Osteoblast (primary cell): ENCODE data around the gene OXNAD1. TPM values are rescaled to one million over a fixed set of nuclear protein-coding genes. Genes with fewer than 3 reads are reported as not detected.

ENCODE experiments used
- DNase-seq: peaks from one replicate; pipeline ENCODE4 v3.0.0; 2011; ENCODE audit warnings: low spot score, mixed read lengths; ENCODE audit not compliant: insufficient read length; ENCODE audit errors: missing footprints
- H2AFZ ChIP-seq: 2 replicates; pipeline ENCODE4 v1.6.0; 2011; ENCODE audit warnings: mild to moderate bottlenecking, low read length
- H3K27ac ChIP-seq: 2 replicates; pipeline ENCODE4 v1.5.1; 2011; ENCODE audit warnings: mild to moderate bottlenecking, low read depth, low read length, moderate library complexity
- H3K27me3 ChIP-seq: 2 replicates; pipeline ENCODE4 v1.6.0; 2012; ENCODE audit warnings: mild to moderate bottlenecking, control low read depth, inconsistent platforms, low read length, moderate library complexity; ENCODE audit not compliant: insufficient read depth
- H3K36me3 ChIP-seq: 2 replicates; pipeline ENCODE4 v1.5.1; 2011; ENCODE audit warnings: mild to moderate bottlenecking, low read length, control low read depth, moderate library complexity; ENCODE audit not compliant: insufficient read depth
- H3K4me1 ChIP-seq: 2 replicates; pipeline ENCODE4 v1.5.1; 2011; ENCODE audit warnings: mild to moderate bottlenecking, low read length, control low read depth, moderate library complexity; ENCODE audit not compliant: insufficient read depth
- H3K4me2 ChIP-seq: 2 replicates; pipeline ENCODE4 v1.6.0; 2011; ENCODE audit warnings: mild to moderate bottlenecking, low read length; ENCODE audit not compliant: insufficient read depth
- H3K4me3 ChIP-seq: fragments of 200-600 bp; sonication (generic); 3 replicates; pipeline ENCODE4 v1.5.1; 2012; ENCODE audit warnings: mild to moderate bottlenecking, low read length, inconsistent platforms; ENCODE audit not compliant: insufficient read depth
- H3K79me2 ChIP-seq: 2 replicates; pipeline ENCODE4 v1.6.0; 2012; ENCODE audit warnings: mild to moderate bottlenecking, low read length, control low read depth, inconsistent platforms; ENCODE audit not compliant: insufficient read depth
- H3K9me3 ChIP-seq: 2 replicates; pipeline ENCODE4 v1.5.1; 2011; ENCODE audit warnings: low read depth, low read length, control low read depth
- H4K20me1 ChIP-seq: 2 replicates; pipeline ENCODE4 v1.6.0; 2012; ENCODE audit warnings: mild to moderate bottlenecking, low read length, control low read depth; ENCODE audit not compliant: insufficient read depth
- CTCF ChIP-seq: IDR thresholded peaks from 2 replicates; pipeline ENCODE4 v1.5.1; 2011; ENCODE audit warnings: mild to moderate bottlenecking, low read depth, low read length, moderate library complexity; ENCODE audit errors: extremely low read depth
- total RNA-seq: library from RNA; depleted of rRNA; stranded (reverse); fragments of >200 nt; gene quantifications from 2 replicates; pipeline ENCODE4 v1.2.3, GENCODE V29; 2012

Gene OXNAD1
- 11.2 and 11.9 TPM in 2 replicates for total RNA-seq

DNA sequence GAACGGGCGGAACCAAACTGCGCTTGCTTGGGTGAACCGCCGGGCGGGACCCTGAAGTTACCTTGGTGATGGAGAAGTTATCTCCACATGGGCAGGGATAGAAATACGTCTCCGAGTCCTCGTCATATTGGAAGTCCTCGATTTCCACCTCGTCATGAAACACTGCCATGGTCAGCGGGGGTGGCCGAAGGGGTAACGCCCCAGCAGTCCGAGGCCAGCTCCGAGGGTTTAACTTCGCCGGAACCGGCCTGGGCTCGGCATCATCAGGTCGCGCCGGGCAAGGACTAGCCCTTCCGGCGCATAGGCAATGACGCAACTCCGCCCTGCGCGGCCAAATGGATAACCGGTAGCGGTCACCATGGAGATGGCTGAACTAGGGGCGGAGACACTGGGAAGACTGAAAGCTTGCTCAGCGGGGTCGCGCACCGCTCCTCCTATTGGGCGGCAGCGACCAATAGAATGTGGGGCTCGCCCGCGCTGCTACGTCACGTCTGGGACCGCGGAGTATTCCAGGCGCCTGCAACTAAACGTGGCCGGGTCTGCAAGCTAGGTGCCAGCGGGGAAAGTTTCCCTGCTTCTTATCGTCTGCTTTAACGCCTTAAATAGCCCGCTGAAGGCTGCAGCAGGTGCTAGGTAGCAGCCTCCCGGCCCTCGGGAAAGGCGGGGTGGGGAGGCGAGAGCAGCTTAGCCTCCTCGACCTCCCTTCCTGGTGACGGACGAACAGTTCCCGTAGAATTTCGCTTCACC is at the start of gene OXNAD1, which contains the start of gene DPH3:
OXNAD1 (plus strand) TSS at position 505 of the 747 bp plus-strand sequence. CDS start 5,741 bp downstream, outside the sequence.
DPH3 (minus strand) TSS at position 236 of the 747 bp plus-strand sequence; CDS start at position 169, 67 bp downstream.
- no peak for TF ChIP-seq CTCF
- Histone ChIP-seq H3K79me2 (peaks cover 76% of the 10 kb centered on the region), H3K36me3 (peaks cover 16% of the 10 kb centered on the region)

GRCh38 chr3:16216373-16216935 is 48.6 kb upstream of the OXNAD1 start:
- H3K27me3 ChIP-seq, result no peaks in the 10 kb centered on the region
- H3K4me3 ChIP-seq, result no peak overlapping the region
- H3K9me3 ChIP-seq, result no peaks in the 10 kb centered on the region
- H3K79me2 ChIP-seq, result no peaks in the 10 kb centered on the region
- no peak overlapping the region for H2AFZ ChIP-seq
- no peak overlapping the region for H3K4me2 ChIP-seq
- H3K27ac ChIP-seq, result no peak overlapping the region
- no peaks in the 10 kb centered on the region for H3K36me3 ChIP-seq
- H4K20me1 ChIP-seq, result no peaks in the 10 kb centered on the region
- DNase-seq, result no peak
- TF ChIP-seq CTCF, result no peak
- no peaks in the 10 kb centered on the region for H3K4me1 ChIP-seq

More for the DNA sequence above, at the start of gene OXNAD1, which contains the start of gene DPH3:
- Histone ChIP-seq H3K4me1 (peaks cover 29% of the 10 kb centered on the region), H3K27me3 (no peaks in the 10 kb centered on the region), H3K9me3 (no peaks in the 10 kb centered on the region), H4K20me1 (no peaks in the 10 kb centered on the region), H3K4me3 (peak within 1 kb of the TSS; percentile 98), H2AFZ (peak within 1 kb of the TSS; percentile 99), H3K27ac (peak within 1 kb of the TSS; percentile 98), H3K4me2 (peak within 1 kb of the TSS; percentile 99)
- DNase-seq, result peak; percentile 95

DNA sequence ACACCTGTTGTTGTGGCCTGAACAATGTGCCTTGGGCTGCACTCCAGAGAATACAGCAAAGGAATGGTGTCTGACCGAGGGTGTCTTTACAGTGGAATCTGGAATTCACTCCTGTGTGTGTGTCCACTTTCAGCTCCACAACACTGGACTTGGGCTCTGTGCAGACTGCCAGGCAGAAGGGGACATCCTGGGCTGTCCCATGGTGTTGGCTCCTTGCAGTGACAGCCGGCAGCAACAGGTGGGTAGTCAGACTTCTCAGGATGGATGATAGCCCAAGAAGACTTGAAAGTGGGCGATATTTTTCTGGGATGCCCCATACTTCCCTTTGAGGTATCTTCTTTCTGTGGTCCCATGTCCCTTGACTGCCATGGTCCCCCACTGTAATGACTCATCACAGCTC is 45.2 kb upstream of the OXNAD1 start:
- Histone ChIP-seq H2AFZ (no peak overlapping the region), H3K36me3 (no peaks in the 10 kb centered on the region), H3K79me2 (no peaks in the 10 kb centered on the region), H3K27ac (no peak overlapping the region), H3K4me2 (no peak overlapping the region), H3K4me1 (no peaks in the 10 kb centered on the region), H3K4me3 (no peak overlapping the region), H4K20me1 (no peaks in the 10 kb centered on the region), H3K9me3 (no peaks in the 10 kb centered on the region), H3K27me3 (no peaks in the 10 kb centered on the region)
- no peak for DNase-seq
- no peak for TF ChIP-seq CTCF

- DNase-seq, result no peak
- Histone ChIP-seq H3K4me2 (no peak overlapping the region), H4K20me1 (no peaks in the 10 kb centered on the region), H3K4me3 (no peak overlapping the region), H3K27me3 (no peaks in the 10 kb centered on the region), H3K79me2 (no peaks in the 10 kb centered on the region), H3K27ac (no peak overlapping the region), H3K4me1 (no peaks in the 10 kb centered on the region), H3K9me3 (no peaks in the 10 kb centered on the region), H3K36me3 (no peaks in the 10 kb centered on the region), H2AFZ (no peak overlapping the region)
- TF ChIP-seq CTCF, result no peak
These were observed 43.0 kb upstream of the OXNAD1 start for GRCh38 chr3:16221990-16222389.
